ENCODE measurements around the gene ZBED4.

GRCh38 chr22:49845241-49845640, 8.4 kb upstream of the ZBED4 start:
- TF ChIP-seq, protein P1, sequence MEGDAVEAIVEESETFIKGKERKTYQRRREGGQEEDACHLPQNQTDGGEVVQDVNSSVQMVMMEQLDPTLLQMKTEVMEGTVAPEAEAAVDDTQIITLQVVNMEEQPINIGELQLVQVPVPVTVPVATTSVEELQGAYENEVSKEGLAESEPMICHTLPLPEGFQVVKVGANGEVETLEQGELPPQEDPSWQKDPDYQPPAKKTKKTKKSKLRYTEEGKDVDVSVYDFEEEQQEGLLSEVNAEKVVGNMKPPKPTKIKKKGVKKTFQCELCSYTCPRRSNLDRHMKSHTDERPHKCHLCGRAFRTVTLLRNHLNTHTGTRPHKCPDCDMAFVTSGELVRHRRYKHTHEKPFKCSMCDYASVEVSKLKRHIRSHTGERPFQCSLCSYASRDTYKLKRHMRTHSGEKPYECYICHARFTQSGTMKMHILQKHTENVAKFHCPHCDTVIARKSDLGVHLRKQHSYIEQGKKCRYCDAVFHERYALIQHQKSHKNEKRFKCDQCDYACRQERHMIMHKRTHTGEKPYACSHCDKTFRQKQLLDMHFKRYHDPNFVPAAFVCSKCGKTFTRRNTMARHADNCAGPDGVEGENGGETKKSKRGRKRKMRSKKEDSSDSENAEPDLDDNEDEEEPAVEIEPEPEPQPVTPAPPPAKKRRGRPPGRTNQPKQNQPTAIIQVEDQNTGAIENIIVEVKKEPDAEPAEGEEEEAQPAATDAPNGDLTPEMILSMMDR (CRISPR knock-in tag; IDR thresholded peaks at IDR 0.05), result no peak
- TF ChIP-seq KDM2A (CRISPR knock-in tag; IDR thresholded peaks at IDR 0.05; ENCODE audit: borderline replicate concordance, low read depth), result no peak

All from HepG2 (cell line).